H9 (cell line): ENCODE results near the gene FAM53B. TPM values are rescaled to one million over a fixed set of nuclear protein-coding genes. Genes with fewer than 3 reads are reported as not detected.

ENCODE experiments used
- DNase-seq: peaks from one replicate; pipeline ENCODE4 v3.0.0-alpha.2; 2017
- H2AFZ ChIP-seq: one replicate; pipeline ENCODE4 v1.6.1; 2013; ENCODE audit warnings: mild to moderate bottlenecking, low read length, control low read depth, moderate library complexity
- H2AK5ac ChIP-seq: 2 replicates; pipeline ENCODE4 v1.6.1; 2013; ENCODE audit warnings: low read length, control low read depth, mixed read lengths; ENCODE audit not compliant: insufficient read length
- H2BK120ac ChIP-seq: one replicate; pipeline ENCODE4 v1.6.1; 2013; ENCODE audit warnings: low read depth, mild to moderate bottlenecking, low read length, control low read depth, inconsistent platforms; ENCODE audit not compliant: poor library complexity, severe bottlenecking
- H2BK12ac ChIP-seq: 2 replicates; pipeline ENCODE4 v1.6.1; 2013; ENCODE audit warnings: low read length, control low read depth, mixed read lengths, low read depth; ENCODE audit not compliant: insufficient read length
- H2BK15ac ChIP-seq: 2 replicates; pipeline ENCODE4 v1.6.1; 2013; ENCODE audit warnings: low read depth, low read length, control low read depth
- H2BK20ac ChIP-seq: one replicate; pipeline ENCODE4 v1.6.1; 2013; ENCODE audit warnings: low read depth, mild to moderate bottlenecking, low read length, control low read depth, inconsistent platforms; ENCODE audit not compliant: poor library complexity, severe bottlenecking
- H2BK5ac ChIP-seq: 2 replicates; pipeline ENCODE4 v1.6.1; 2013; ENCODE audit warnings: low read length, control low read depth, mixed read lengths; ENCODE audit not compliant: insufficient read length
- H3K14ac ChIP-seq: 2 replicates; pipeline ENCODE4 v1.6.1; 2013; ENCODE audit warnings: low read length, control low read depth; ENCODE audit not compliant: insufficient read depth
- H3K18ac ChIP-seq: 2 replicates; pipeline ENCODE4 v1.6.1; 2013; ENCODE audit warnings: low read depth, mild to moderate bottlenecking, mixed read lengths, low read length, control low read depth; ENCODE audit not compliant: insufficient read length
- H3K23ac ChIP-seq: 2 replicates; pipeline ENCODE4 v1.6.1; 2013; ENCODE audit warnings: low read length, control low read depth, mixed read lengths, low read depth; ENCODE audit not compliant: insufficient read length
- H3K23me2 ChIP-seq: 2 replicates; pipeline ENCODE4 v1.6.1; 2013; ENCODE audit warnings: low read depth, mild to moderate bottlenecking, mixed read lengths, low read length, control low read depth; ENCODE audit not compliant: insufficient read length, poor library complexity, severe bottlenecking
- H3K27ac ChIP-seq: 2 replicates; pipeline ENCODE4 v1.5.1; 2013; ENCODE audit warnings: low read length, control low read depth, mixed read lengths, low read depth; ENCODE audit not compliant: insufficient read length
- H3K27me3 ChIP-seq: 2 replicates; pipeline ENCODE4 v1.6.1; 2013; ENCODE audit warnings: low read length, control low read depth, inconsistent platforms; ENCODE audit not compliant: insufficient read depth
- H3K4ac ChIP-seq: 2 replicates; pipeline ENCODE4 v1.6.1; 2013; ENCODE audit warnings: low read depth, mild to moderate bottlenecking, control low read depth, inconsistent platforms, low read length, moderate library complexity
- H3K4me1 ChIP-seq: 2 replicates; pipeline ENCODE4 v1.6.1; 2013; ENCODE audit warnings: low read length, control low read depth, inconsistent platforms; ENCODE audit not compliant: insufficient read depth
- H3K4me2 ChIP-seq: 2 replicates; pipeline ENCODE4 v1.6.1; 2013; ENCODE audit warnings: low read length, control low read depth, mixed read lengths; ENCODE audit not compliant: insufficient read length, insufficient read depth
- H3K56ac ChIP-seq: 2 replicates; pipeline ENCODE4 v1.6.1; 2013; ENCODE audit warnings: low read depth, mild to moderate bottlenecking, mixed read lengths, low read length, control low read depth; ENCODE audit not compliant: insufficient read length
- H3K79me1 ChIP-seq: 2 replicates; pipeline ENCODE4 v1.6.1; 2013; ENCODE audit warnings: low read depth, mild to moderate bottlenecking, moderate library complexity, low read length, control low read depth, inconsistent platforms; ENCODE audit not compliant: insufficient read depth, poor library complexity, severe bottlenecking
- H3K79me2 ChIP-seq: 2 replicates; pipeline ENCODE4 v1.6.1; 2013; ENCODE audit warnings: low read length, control low read depth, inconsistent platforms; ENCODE audit not compliant: insufficient read depth
- H3K9ac ChIP-seq: 2 replicates; pipeline ENCODE4 v1.6.1; 2013; ENCODE audit warnings: low read length, control low read depth, mixed read lengths; ENCODE audit not compliant: insufficient read length; ENCODE audit errors: extremely low read depth
- H3K9me3 ChIP-seq: one replicate; pipeline ENCODE4 v1.6.1; 2013; ENCODE audit warnings: low read depth, low read length, inconsistent platforms; ENCODE audit not compliant: control insufficient read depth
- H3T11ph ChIP-seq: one replicate; pipeline ENCODE4 v1.6.1; 2013; ENCODE audit warnings: mild to moderate bottlenecking, low read length, control low read depth, inconsistent platforms
- H4K20me1 ChIP-seq: one replicate; pipeline ENCODE4 v1.6.1; 2013; ENCODE audit not compliant: control insufficient read depth, insufficient read length, insufficient read depth
- H4K5ac ChIP-seq: 2 replicates; pipeline ENCODE4 v1.6.1; 2013; ENCODE audit warnings: low read depth, mild to moderate bottlenecking, mixed read lengths, low read length, control low read depth; ENCODE audit not compliant: insufficient read length
- H4K8ac ChIP-seq: replicated peaks from 2 replicates; pipeline ENCODE4 v1.6.1; 2013; ENCODE audit warnings: low read length, control low read depth, mixed read lengths, low read depth; ENCODE audit not compliant: insufficient read length
- H4K91ac ChIP-seq: 2 replicates; pipeline ENCODE4 v1.6.1; 2013; ENCODE audit warnings: low read depth, mild to moderate bottlenecking, moderate library complexity, mixed read lengths, low read length, control low read depth; ENCODE audit not compliant: insufficient read length
- H3K27ac Mint-ChIP-seq, 3 experiments: 2 replicates in 2 of 3; 3 replicates in 1 of 3; pipeline ENCODE4 v1.8.0; 2020 to 2021; ENCODE audit warnings: mixed read lengths in 3 of 3, mild to moderate bottlenecking in 1 of 3, moderate library complexity in 1 of 3
- H3K27me3 Mint-ChIP-seq: 2 replicates; pipeline ENCODE4 v1.8.0; 2021; ENCODE audit warnings: low read depth, mild to moderate bottlenecking, moderate library complexity, mixed read lengths
- H3K36me3 Mint-ChIP-seq, 3 experiments: 2 replicates in 2 of 3; 3 replicates in 1 of 3; pipeline ENCODE4 v1.8.0; 2020 to 2021; ENCODE audit warnings: low read depth in 3 of 3, mixed read lengths in 3 of 3; ENCODE audit not compliant: insufficient read depth in 1 of 3
- H3K4me1 Mint-ChIP-seq, 2 experiments: 2 replicates each; pipeline ENCODE4 v1.8.0; 2020; ENCODE audit warnings: mixed read lengths in 2 of 2
- H3K4me3 Mint-ChIP-seq, 2 experiments: 2 replicates in 1 of 2; 3 replicates in 1 of 2; pipeline ENCODE4 v1.8.0; 2020 to 2021; ENCODE audit warnings: mild to moderate bottlenecking in 2 of 2, mixed read lengths in 2 of 2, moderate library complexity in 1 of 2
- H3K9me3 Mint-ChIP-seq, 2 experiments: 2 replicates in 1 of 2; 3 replicates in 1 of 2; pipeline ENCODE4 v1.8.0; 2020; ENCODE audit warnings: mild to moderate bottlenecking in 2 of 2, mixed read lengths in 2 of 2, moderate library complexity in 1 of 2
- CTCF ChIP-seq: fragments of 200-600 bp; sonication (generic); conservative IDR thresholded peaks from 3 replicates; pipeline ENCODE4 v1.8.0; 2021; ENCODE audit warnings: antibody characterized with exemption, mild to moderate bottlenecking
- WGBS: extraction: QIAGEN DNeasy Blood & Tissue Kit; methylation state at CpG from one replicate; pipeline ENCODE4 v1.1.7; 2013; ENCODE audit warnings: missing lambda C conversion rate, low lambda C conversion rate, mixed read lengths; ENCODE audit not compliant: insufficient read length; ENCODE audit errors: extremely low coverage; 5-methylcytosine and 5-hydroxymethylcytosine counted together
- total RNA-seq: library from RNA; stranded (reverse); gene quantifications from 2 replicates; pipeline ENCODE4 v1.2.1, GENCODE V29; 2021

Gene FAM53B
- total RNA-seq, 1 experiment from 2014 or later, result 11.5 TPM

GRCh38 chr10:124719213-124719851 is 24.8 kb downstream of the FAM53B start:
- no CpG with 5 or more reads among the region's 8 CpGs for WGBS
- Histone ChIP-seq H3K9me3 (no peaks in the 10 kb centered on the region), H3K14ac (no peak overlapping the region), H3K4ac (no peak overlapping the region), H4K8ac (no peak overlapping the region), H2BK12ac (no peak overlapping the region), H3T11ph (no peak overlapping the region), H2AFZ (no peak overlapping the region), H2AK5ac (no peak overlapping the region), H3K79me1 (no peaks in the 10 kb centered on the region), H3K27me3 (no peaks in the 10 kb centered on the region), H2BK15ac (no peak overlapping the region), H2BK5ac (no peak overlapping the region), H3K4me2 (no peak overlapping the region), H3K27ac (no peak overlapping the region), H4K91ac (no peak overlapping the region), H3K23me2 (no peaks in the 10 kb centered on the region), H3K23ac (no peak overlapping the region), H4K20me1 (no peaks in the 10 kb centered on the region), H4K5ac (no peak overlapping the region), H3K79me2 (no peaks in the 10 kb centered on the region), H2BK120ac (no peak overlapping the region), H3K18ac (no peak overlapping the region), H3K9ac (no peak overlapping the region), H3K56ac (no peak overlapping the region), H2BK20ac (no peak overlapping the region), H3K4me1 (0 out of 2 replicates have a peak, but pooled peaks cover 3% of the 10 kb centered on the region)
- TF ChIP-seq CTCF, result peak; percentile 60
- Mint-ChIP-seq H3K4me1 (peaks cover 17 to 29% of the 10 kb centered on the region in 2 experiments), H3K36me3 (no peaks in the 10 kb centered on the region), H3K27me3 (no peaks in the 10 kb centered on the region; the same call in 1 of the 2 replicates), H3K9me3 (no peaks in the 10 kb centered on the region), H3K27ac (0 out of 7 replicates have a peak overlapping the region, but pooled peaks of 1 of the 3 experiments have one; percentile 50), H3K4me3 (no peak overlapping the region)
- no peak for DNase-seq
